ENCODE data around the gene GFER.
"Not testable (repeated sequence)": the region's sequence is repeated elsewhere in the genome, so short reads cannot be mapped to it uniquely, and the experiment has no call there.

DNA sequence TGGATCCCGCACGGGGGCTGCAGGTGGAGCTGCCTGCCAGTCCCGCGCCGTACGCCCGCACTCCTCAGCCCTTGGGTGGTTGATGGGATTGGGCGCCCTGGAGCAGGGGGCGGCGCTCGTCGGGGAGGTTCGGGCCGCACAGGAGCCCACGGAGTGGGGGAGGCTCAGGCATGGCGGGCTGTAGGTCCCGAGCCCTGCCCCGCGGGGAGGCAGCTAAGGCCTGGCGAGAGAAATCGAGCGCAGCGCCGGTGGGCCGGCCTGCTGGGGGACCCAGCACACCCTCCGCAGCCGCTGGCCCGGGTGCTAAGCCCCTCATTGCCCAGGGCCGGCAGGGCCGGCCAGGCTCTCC, 25.9 kb upstream of the GFER start:
- TF ChIP-seq, protein P1, sequence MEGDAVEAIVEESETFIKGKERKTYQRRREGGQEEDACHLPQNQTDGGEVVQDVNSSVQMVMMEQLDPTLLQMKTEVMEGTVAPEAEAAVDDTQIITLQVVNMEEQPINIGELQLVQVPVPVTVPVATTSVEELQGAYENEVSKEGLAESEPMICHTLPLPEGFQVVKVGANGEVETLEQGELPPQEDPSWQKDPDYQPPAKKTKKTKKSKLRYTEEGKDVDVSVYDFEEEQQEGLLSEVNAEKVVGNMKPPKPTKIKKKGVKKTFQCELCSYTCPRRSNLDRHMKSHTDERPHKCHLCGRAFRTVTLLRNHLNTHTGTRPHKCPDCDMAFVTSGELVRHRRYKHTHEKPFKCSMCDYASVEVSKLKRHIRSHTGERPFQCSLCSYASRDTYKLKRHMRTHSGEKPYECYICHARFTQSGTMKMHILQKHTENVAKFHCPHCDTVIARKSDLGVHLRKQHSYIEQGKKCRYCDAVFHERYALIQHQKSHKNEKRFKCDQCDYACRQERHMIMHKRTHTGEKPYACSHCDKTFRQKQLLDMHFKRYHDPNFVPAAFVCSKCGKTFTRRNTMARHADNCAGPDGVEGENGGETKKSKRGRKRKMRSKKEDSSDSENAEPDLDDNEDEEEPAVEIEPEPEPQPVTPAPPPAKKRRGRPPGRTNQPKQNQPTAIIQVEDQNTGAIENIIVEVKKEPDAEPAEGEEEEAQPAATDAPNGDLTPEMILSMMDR (conservative IDR thresholded peaks at IDR 0.05): not testable (repeated sequence)
- TF ChIP-seq ZFX (IDR thresholded peaks at IDR 0.05): not testable (repeated sequence)

All from C4-2B (cell line).